IMR-90 (cell line): ENCODE measurements around the gene MTHFD2. TPM values are rescaled to one million over a fixed set of nuclear protein-coding genes. Genes with fewer than 3 reads are reported as not detected.
"Not testable (repeated sequence)": the region's sequence is repeated elsewhere in the genome, so short reads cannot be mapped to it uniquely, and the experiment has no call there.

Experiments used
- ATAC-seq: fragments of 200-7000 bp; cut with Tn5 transposase; 2 replicates; pipeline ENCODE4 v1.9.1; 2020; ENCODE audit warnings: low read depth, mild to moderate bottlenecking, moderate library complexity
- BruUV-seq: library from RNA; stranded (reverse); fragments of 400-500 nt; replicated peaks from 2 replicates; lab custom pipeline; 2021; lab: Mats Ljungman, UMichigan
- CTCF ChIA-PET: fragments of 300-600 bp; formaldehyde crosslinking; extraction: SDS; loops from one replicate; lab custom pipeline; 2021; ENCODE audit warnings: antibody characterized with exemption; lab: Yijun Ruan, JAX
- POLR2A ChIA-PET: fragments of 300-600 bp; sonication (Branson Sonifier 250); formaldehyde crosslinking; loops from one replicate; lab custom pipeline; 2022; ENCODE audit warnings: antibody characterized with exemption; ENCODE audit not compliant: unreplicated experiment; lab: Charles Lee
- DNase-seq: peaks from one replicate; pipeline ENCODE4 v3.0.0; 2013
- H2AFZ ChIP-seq: replicated peaks from 2 replicates; pipeline ENCODE3; 2013; ENCODE audit warnings: low read length, mild to moderate bottlenecking; ENCODE audit not compliant: poor library complexity
- H2AK5ac ChIP-seq: 2 replicates; pipeline ENCODE4 v1.6.1; 2013; ENCODE audit warnings: low read depth, low read length, inconsistent platforms
- H2AK9ac ChIP-seq: replicated peaks from 2 replicates; pipeline ENCODE3; 2013; ENCODE audit warnings: mild to moderate bottlenecking, low read depth, low read length, moderate library complexity; ENCODE audit not compliant: poor library complexity
- H2BK120ac ChIP-seq: 2 replicates; pipeline ENCODE4 v1.6.1; 2013; ENCODE audit warnings: low read depth, low read length, inconsistent platforms
- H2BK15ac ChIP-seq: 3 replicates; pipeline ENCODE4 v1.6.1; 2013; ENCODE audit warnings: low read depth, low read length, inconsistent platforms
- H2BK20ac ChIP-seq: 2 replicates; pipeline ENCODE4 v1.6.1; 2013; ENCODE audit warnings: low read depth, mild to moderate bottlenecking, inconsistent platforms, low read length, moderate library complexity
- H2BK5ac ChIP-seq: 2 replicates; pipeline ENCODE4 v1.6.1; 2013; ENCODE audit warnings: mild to moderate bottlenecking, low read depth, low read length, inconsistent platforms; ENCODE audit not compliant: poor library complexity, severe bottlenecking
- H3K14ac ChIP-seq: replicated peaks from 2 replicates; pipeline ENCODE4 v1.6.1; 2013; ENCODE audit warnings: low read depth, low read length, inconsistent platforms
- H3K18ac ChIP-seq: 2 replicates; pipeline ENCODE4 v1.6.1; 2013; ENCODE audit warnings: low read depth, low read length, control low read depth
- H3K23ac ChIP-seq: 2 replicates; pipeline ENCODE4 v1.6.1; 2013; ENCODE audit warnings: low read depth, low read length, inconsistent platforms
- H3K27ac ChIP-seq: 2 replicates; pipeline ENCODE4 v1.5.1; 2013; ENCODE audit warnings: mild to moderate bottlenecking, control low read depth, low read length; ENCODE audit not compliant: insufficient read depth
- H3K27me3 ChIP-seq: 2 replicates; pipeline ENCODE4 v1.6.1; 2013; ENCODE audit warnings: low read length; ENCODE audit not compliant: control insufficient read depth, insufficient read depth
- H3K36me3 ChIP-seq: 2 replicates; pipeline ENCODE4 v1.6.1; 2013; ENCODE audit warnings: low read length, mixed read lengths; ENCODE audit not compliant: control insufficient read depth, insufficient read depth
- H3K4ac ChIP-seq: 2 replicates; pipeline ENCODE4 v1.6.1; 2013; ENCODE audit warnings: low read depth, low read length, inconsistent platforms
- H3K4me1 ChIP-seq: 2 replicates; pipeline ENCODE4 v1.6.1; 2013; ENCODE audit warnings: low read length, mixed read lengths; ENCODE audit not compliant: control insufficient read depth, insufficient read depth
- H3K4me2 ChIP-seq: 2 replicates; pipeline ENCODE4 v1.6.1; 2013; ENCODE audit warnings: low read depth, mild to moderate bottlenecking, control low read depth, low read length, moderate library complexity
- H3K4me3 ChIP-seq: 2 replicates; pipeline ENCODE4 v1.5.1; 2013; ENCODE audit warnings: low read depth, mild to moderate bottlenecking, control low read depth, low read length, moderate library complexity; ENCODE audit not compliant: insufficient read depth
- H3K56ac ChIP-seq: 2 replicates; pipeline ENCODE4 v1.6.1; 2013; ENCODE audit warnings: low read length, inconsistent platforms; ENCODE audit not compliant: insufficient read depth; ENCODE audit errors: extremely low read depth
- H3K79me1 ChIP-seq, 2 experiments: 2 replicates each; pipeline ENCODE4 v1.6.1; 2013; ENCODE audit warnings: low read length in 2 of 2, inconsistent platforms in 1 of 2, low read depth in 1 of 2
- H3K9ac ChIP-seq: 2 replicates; pipeline ENCODE4 v1.6.1; 2013; ENCODE audit warnings: low read depth, low read length, control low read depth
- H3K9me1 ChIP-seq: 2 replicates; pipeline ENCODE4 v1.6.1; 2013; ENCODE audit warnings: low read length, inconsistent platforms; ENCODE audit not compliant: insufficient read depth
- H3K9me3 ChIP-seq: 2 replicates; pipeline ENCODE4 v1.6.1; 2013; ENCODE audit warnings: low read length; ENCODE audit not compliant: control insufficient read depth, insufficient read depth
- H4K20me1 ChIP-seq: 2 replicates; pipeline ENCODE4 v1.6.1; 2013; ENCODE audit warnings: low read length, inconsistent platforms; ENCODE audit not compliant: insufficient read depth
- H4K5ac ChIP-seq: 2 replicates; pipeline ENCODE4 v1.6.1; 2013; ENCODE audit warnings: mild to moderate bottlenecking, low read depth, low read length, control low read depth
- H4K8ac ChIP-seq, 2 experiments: 2 replicates each; pipeline ENCODE4 v1.6.1; 2013; ENCODE audit warnings: low read depth in 2 of 2, low read length in 2 of 2, control low read depth in 1 of 2, inconsistent platforms in 1 of 2
- H4K91ac ChIP-seq: 2 replicates; pipeline ENCODE4 v1.6.1; 2013; ENCODE audit warnings: low read depth, low read length, inconsistent platforms; ENCODE audit not compliant: insufficient read depth
- CEBPB ChIP-seq: IDR thresholded peaks from 2 replicates; pipeline ENCODE4 v1.6.1; 2012; ENCODE audit warnings: low read depth, low read length, improper control_type of control experiment
- FOS ChIP-seq: fragments of 150-350 bp; IDR thresholded peaks from 2 replicates; pipeline ENCODE4 v1.6.1; 2016; ENCODE audit warnings: low read depth, low read length
- RCOR1 ChIP-seq: IDR thresholded peaks from 2 replicates; pipeline ENCODE4 v1.6.1; 2012; ENCODE audit warnings: mild to moderate bottlenecking, low read length, improper control_type of control experiment; ENCODE audit not compliant: insufficient replicate concordance
- SMC3 ChIP-seq: fragments of 150-350 bp; IDR thresholded peaks from 2 replicates; pipeline ENCODE4 v1.6.1; 2016; ENCODE audit warnings: low read depth, mild to moderate bottlenecking, antibody characterized with exemption, low read length, moderate library complexity
- WGBS, 2 experiments: methylation state at CpG; one replicate each; pipeline versions ENCODE4 v1.1.5 to v1.1.7; 2013; ENCODE audit warnings: missing lambda C conversion rate in 2 of 2; ENCODE audit not compliant: insufficient read length in 1 of 2; ENCODE audit errors: extremely low coverage in 2 of 2; 5-methylcytosine and 5-hydroxymethylcytosine counted together
- dilution Hi-C: fragments of 300-500 bp; cut with HindIII; formaldehyde crosslinking; loops from one replicate; pipeline ENCODE4 v1.14.3; 2018; ENCODE audit warnings: low sequenced_read_pairs; ENCODE audit not compliant: unreplicated experiment
- in situ Hi-C: fragments of 300-500 bp; cut with MboI; formaldehyde crosslinking; loops from 3 replicates; pipeline ENCODE4 v1.14.3; 2019; ENCODE audit warnings: low sequenced_read_pairs, inconsistent platforms, mixed read lengths
- intact Hi-C: fragments of 100-400 bp; cut with micrococcal nuclease; formaldehyde crosslinking; loops from 2 replicates; pipeline ENCODE4 v1.10.0; 2022
- polyA plus RNA-seq, 3 experiments: library from polyadenylated mRNA; depleted of rRNA; stranded (reverse); fragments of >200 nt; gene quantifications; 2 replicates each; pipeline ENCODE4 v1.2.3, GENCODE V29; 2012; ENCODE audit warnings: low replicate concordance in 1 of 3
- total RNA-seq: library from RNA; depleted of rRNA; stranded (reverse); fragments of >200 nt; gene quantifications from 2 replicates; pipeline ENCODE4 v1.2.3, GENCODE V29; 2012

MTHFD2 gene
- total and polyA plus RNA-seq, 2 of the 4 experiments (the other 2 are of a cell fraction), result 66.8 to 122 TPM

- Histone ChIP-seq H3K9me3 (no peaks in the 10 kb centered on the region), H3K27ac (no peak overlapping the region), H2AK5ac (no peak overlapping the region), H3K18ac (no peak overlapping the region), H4K5ac (no peak overlapping the region), H4K20me1 (no peaks in the 10 kb centered on the region), H3K9ac (no peak overlapping the region), H3K4me1 (peaks cover 2% of the 10 kb centered on the region; the same call in 1 of the 2 replicates), H3K4me3 (no peak overlapping the region), H2BK20ac (no peak overlapping the region), H3K79me1 (no peaks in the 10 kb centered on the region), H2BK5ac (no peak overlapping the region), H2BK120ac (no peak overlapping the region), H4K91ac (no peak overlapping the region), H3K4ac (no peak overlapping the region), H2AK9ac (no peak overlapping the region), H3K36me3 (no peaks in the 10 kb centered on the region), H3K4me2 (no peak overlapping the region), H3K23ac (no peak overlapping the region), H4K8ac (no peak overlapping the region), H3K14ac (no peak overlapping the region), H3K56ac (no peak overlapping the region), H2AFZ (no peak overlapping the region), H3K9me1 (0 out of 2 replicates have a peak, but pooled peaks cover 3% of the 10 kb centered on the region), H2BK15ac (no peak overlapping the region), H3K27me3 (peaks cover under 1% of the 10 kb centered on the region; the same call in 1 of the 2 replicates)
- ChIA-PET POLR2A (interaction anchor here (0.6 kb wide), 1 partner anchor 25 kb away, joined by 3 read pairs; no protein-coding TSS in a partner anchor), CTCF (interaction anchor here (0.5 kb wide), 1 partner anchor 19 kb away, joined by 3 read pairs; no protein-coding TSS in a partner anchor)
- intact Hi-C loops (no loop called here), in situ Hi-C loops (no loop called here), dilution Hi-C loops (no loop called here)
- no peak for TF ChIP-seq FOS
- no peak for TF ChIP-seq SMC3
- TF ChIP-seq RCOR1, result no peak
- no peak for TF ChIP-seq CEBPB
- BruUV-seq, result no TSS peak
- no peak for ATAC-seq
- 56% methylated on average over 3 of the region's 9 CpGs; no CpG with 5 or more reads in 1 of the 2 experiments for WGBS, 2 experiments
- no peak for DNase-seq
Measured at GRCh38 chr2:74186038-74186437, 12.4 kb upstream of the MTHFD2 start.

DNA sequence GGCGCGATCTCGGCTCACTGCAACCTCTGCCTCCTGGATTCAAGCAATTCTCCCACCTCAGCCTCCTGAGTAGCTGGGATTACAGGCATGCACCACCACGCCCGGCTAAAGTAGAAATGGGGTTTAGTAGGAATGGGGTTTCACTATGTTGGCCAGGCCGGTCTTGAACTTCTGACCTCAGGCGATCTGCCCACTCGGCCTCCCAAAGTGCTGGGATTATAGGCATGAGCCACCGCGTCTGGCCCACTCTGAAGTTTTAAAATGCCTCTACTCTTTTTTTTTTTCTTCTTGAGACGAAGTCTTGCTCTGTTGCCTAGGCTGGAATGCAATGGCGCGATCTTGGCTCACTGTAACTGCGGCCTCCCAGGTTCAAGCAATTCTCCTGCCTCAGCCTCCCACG, 11.7 kb upstream of the MTHFD2 start:
- H4K20me1 ChIP-seq, dilution Hi-C loops, DNase-seq, H3K56ac ChIP-seq, H2AK5ac ChIP-seq, H2AFZ ChIP-seq, H3K9ac ChIP-seq, intact Hi-C loops, CTCF ChIA-PET, H3K4me2 ChIP-seq, H3K27me3 ChIP-seq, H3K18ac ChIP-seq, H3K4me3 ChIP-seq, H3K9me1 ChIP-seq, H3K4ac ChIP-seq, BruUV-seq, H3K14ac ChIP-seq, H4K8ac ChIP-seq, H3K36me3 ChIP-seq, H2BK5ac ChIP-seq, H4K91ac ChIP-seq, H2AK9ac ChIP-seq, H3K9me3 ChIP-seq, H2BK15ac ChIP-seq, H3K79me1 ChIP-seq, H4K5ac ChIP-seq, H3K4me1 ChIP-seq, H2BK120ac ChIP-seq, H3K23ac ChIP-seq, ATAC-seq, H2BK20ac ChIP-seq, in situ Hi-C loops, H3K27ac ChIP-seq: not testable (repeated sequence)
- POLR2A ChIA-PET, result interaction anchor here (0.6 kb wide), 1 partner anchor 25 kb away, joined by 3 read pairs; no protein-coding TSS in a partner anchor
- WGBS, 2 experiments, result 89% methylated on average over 3 of the region's 15 CpGs; no CpG with 5 or more reads in 1 of the 2 experiments
